Astrocyte of the spinal cord (primary cell): ENCODE data around the gene ZFR.

ENCODE experiments used
- DNase-seq: peaks from one replicate; pipeline ENCODE4 v3.0.0; 2011; ENCODE audit warnings: low read depth, low spot score
- H3K4me3 ChIP-seq: 2 replicates; pipeline ENCODE4 v1.5.1; 2011; ENCODE audit warnings: low read depth, mild to moderate bottlenecking, low read length, moderate library complexity
- in situ Hi-C: cut with HindIII; loops from 2 replicates; pipeline ENCODE4 v1.10.0; 2017; ENCODE audit warnings: low sequenced_read_pairs
- TF ChIP-seq, protein P1 (sequence below): IDR thresholded peaks from 2 replicates; pipeline ENCODE4 v1.5.1; 2012; ENCODE audit warnings: low read depth, mild to moderate bottlenecking, low read length, inconsistent platforms

ZFR gene

GRCh38 chr5:32420506-32420905 is 24.0 kb downstream of the ZFR start:
- DNase-seq: peak; percentile 12
- TF ChIP-seq, protein P1, sequence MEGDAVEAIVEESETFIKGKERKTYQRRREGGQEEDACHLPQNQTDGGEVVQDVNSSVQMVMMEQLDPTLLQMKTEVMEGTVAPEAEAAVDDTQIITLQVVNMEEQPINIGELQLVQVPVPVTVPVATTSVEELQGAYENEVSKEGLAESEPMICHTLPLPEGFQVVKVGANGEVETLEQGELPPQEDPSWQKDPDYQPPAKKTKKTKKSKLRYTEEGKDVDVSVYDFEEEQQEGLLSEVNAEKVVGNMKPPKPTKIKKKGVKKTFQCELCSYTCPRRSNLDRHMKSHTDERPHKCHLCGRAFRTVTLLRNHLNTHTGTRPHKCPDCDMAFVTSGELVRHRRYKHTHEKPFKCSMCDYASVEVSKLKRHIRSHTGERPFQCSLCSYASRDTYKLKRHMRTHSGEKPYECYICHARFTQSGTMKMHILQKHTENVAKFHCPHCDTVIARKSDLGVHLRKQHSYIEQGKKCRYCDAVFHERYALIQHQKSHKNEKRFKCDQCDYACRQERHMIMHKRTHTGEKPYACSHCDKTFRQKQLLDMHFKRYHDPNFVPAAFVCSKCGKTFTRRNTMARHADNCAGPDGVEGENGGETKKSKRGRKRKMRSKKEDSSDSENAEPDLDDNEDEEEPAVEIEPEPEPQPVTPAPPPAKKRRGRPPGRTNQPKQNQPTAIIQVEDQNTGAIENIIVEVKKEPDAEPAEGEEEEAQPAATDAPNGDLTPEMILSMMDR: no peak
- H3K4me3 ChIP-seq: no peak overlapping the region
- in situ Hi-C loops: no loop called here

- TF ChIP-seq, protein P1: no peak
- H3K4me3 ChIP-seq: no peak overlapping the region
- in situ Hi-C loops: no loop called here
- no peak for DNase-seq
Observed at GRCh38 chr5:32419791-32420190, 24.7 kb downstream of the ZFR start.

GRCh38 chr5:32413466-32414263 is 30.9 kb downstream of the ZFR start:
- TF ChIP-seq, protein P1: no peak
- DNase-seq: no peak
- no peak overlapping the region for H3K4me3 ChIP-seq
- in situ Hi-C loops: no loop called here

DNA sequence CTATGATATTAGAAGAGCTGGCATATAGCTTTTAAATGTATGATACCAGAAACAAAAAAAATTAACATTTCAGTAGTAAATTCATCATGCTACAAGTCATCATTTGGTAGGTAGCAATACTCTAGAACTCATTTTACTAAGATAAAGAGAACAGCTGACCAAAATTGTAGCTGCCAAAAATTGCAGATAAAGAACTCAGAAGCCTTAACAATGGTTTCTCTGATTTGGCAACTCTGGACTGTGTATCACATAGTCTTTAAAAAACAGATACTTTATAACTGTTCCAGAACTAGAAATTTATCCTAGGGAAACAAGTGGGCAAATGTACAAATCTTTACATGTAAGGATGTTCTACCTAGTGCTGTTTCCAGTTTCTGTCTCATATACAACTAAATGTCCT is 33.9 kb downstream of the ZFR start:
- DNase-seq: no peak
- H3K4me3 ChIP-seq: no peak overlapping the region
- in situ Hi-C loops: no loop called here
- TF ChIP-seq, protein P1: no peak

GRCh38 chr5:32406650-32407049 is 37.9 kb downstream of the ZFR start:
- in situ Hi-C loops: no loop called here
- TF ChIP-seq, protein P1: no peak
- DNase-seq: no peak
- H3K4me3 ChIP-seq: no peak overlapping the region

- H3K4me3 ChIP-seq: no peak overlapping the region
- no peak for DNase-seq
- TF ChIP-seq, protein P1: no peak
- in situ Hi-C loops: no loop called here
Observed at GRCh38 chr5:32405507-32405906, 39.0 kb downstream of the ZFR start.
